Neural cell (in vitro differentiated cells): Measurements from ENCODE around the gene EMC10. TPM values are rescaled to one million over a fixed set of nuclear protein-coding genes. Genes with fewer than 3 reads are reported as not detected.

ENCODE experiments used
- H2AFZ ChIP-seq: fragments of 200-600, 300-800 bp; sonication (generic), shearing (Covaris generic); 2 replicates; pipeline ENCODE4 v1.6.0; 2014; ENCODE audit warnings: low read depth, mild to moderate bottlenecking, antibody characterized with exemption, low read length, moderate library complexity
- H3F3A ChIP-seq: fragments of 200-600 bp; shearing (Covaris generic); 2 replicates; pipeline ENCODE4 v1.6.1; 2016; ENCODE audit warnings: mild to moderate bottlenecking, moderate library complexity, mixed read lengths, antibody characterized with exemption, low read length; ENCODE audit not compliant: insufficient read depth, poor library complexity, severe bottlenecking
- H3K27ac ChIP-seq: fragments of 200-600, 300-800 bp; sonication (generic), shearing (Covaris generic); 2 replicates; pipeline ENCODE4 v1.5.1; 2014; ENCODE audit warnings: mild to moderate bottlenecking, low read length, moderate library complexity
- H3K27me3 ChIP-seq: fragments of 300-800, 200-600 bp; sonication (generic), shearing (Covaris generic); 2 replicates; pipeline ENCODE4 v1.6.0; 2014; ENCODE audit warnings: mild to moderate bottlenecking, low read depth, low read length, moderate library complexity; ENCODE audit not compliant: insufficient read depth
- H3K36me3 ChIP-seq: fragments of 300-800, 200-600 bp; sonication (generic), shearing (Covaris generic); 2 replicates; pipeline ENCODE4 v1.5.1; 2014; ENCODE audit warnings: mild to moderate bottlenecking, antibody characterized with exemption, low read length, moderate library complexity; ENCODE audit not compliant: insufficient read depth
- H3K4me2 ChIP-seq: fragments of 300-800, 200-600 bp; sonication (generic), shearing (Covaris generic); 2 replicates; pipeline ENCODE4 v1.6.0; 2014; ENCODE audit warnings: mild to moderate bottlenecking, low read length
- H3K4me3 ChIP-seq: fragments of 300-800, 200-600 bp; sonication (generic), shearing (Covaris generic); 2 replicates; pipeline ENCODE4 v1.5.1; 2014; ENCODE audit warnings: mild to moderate bottlenecking, low read length, moderate library complexity
- H3K79me2 ChIP-seq: fragments of 200-600 bp; shearing (Covaris generic); replicated peaks from 2 replicates; pipeline ENCODE4 v1.6.0; 2014; ENCODE audit warnings: mild to moderate bottlenecking, low read length, moderate library complexity; ENCODE audit not compliant: insufficient read depth
- H3K9ac ChIP-seq: fragments of 300-800, 200-600 bp; sonication (generic), shearing (Covaris generic); 2 replicates; pipeline ENCODE4 v1.6.1; 2016; ENCODE audit warnings: mild to moderate bottlenecking, low read length, mixed read lengths
- H3K9me2 ChIP-seq: fragments of 200-600 bp; shearing (Covaris generic); 2 replicates; pipeline ENCODE4 v1.6.1; 2016; ENCODE audit warnings: mild to moderate bottlenecking, low read length, mixed read lengths; ENCODE audit not compliant: insufficient read depth
- H3K9me3 ChIP-seq: fragments of 200-600, 300-800 bp; sonication (generic), shearing (Covaris generic); 2 replicates; pipeline ENCODE4 v1.6.1; 2016; ENCODE audit warnings: mild to moderate bottlenecking, mixed run types, low read length, moderate library complexity, mixed read lengths
- H4K20me1 ChIP-seq: fragments of 200-600 bp; shearing (Covaris generic); 2 replicates; pipeline ENCODE4 v1.6.1; 2016; ENCODE audit warnings: mild to moderate bottlenecking, mixed run types; ENCODE audit not compliant: insufficient read depth
- EP300 ChIP-seq: fragments of 450-650 bp; conservative IDR thresholded peaks from 2 replicates; pipeline ENCODE4 v1.6.1; 2014; ENCODE audit warnings: antibody characterized with exemption, mild to moderate bottlenecking, moderate library complexity; ENCODE audit not compliant: poor library complexity, severe bottlenecking
- EZH2 ChIP-seq: fragments of 200-600, 300-800 bp; shearing (Covaris generic), sonication (generic); IDR thresholded peaks from 2 replicates; pipeline ENCODE4 v1.6.1; 2014; ENCODE audit warnings: antibody characterized with exemption, low read length, borderline replicate concordance, mild to moderate bottlenecking; ENCODE audit not compliant: insufficient read depth, poor library complexity, severe bottlenecking
- MXI1 ChIP-seq: fragments of 450-650 bp; conservative IDR thresholded peaks from 2 replicates; pipeline ENCODE4 v1.6.1; 2014; ENCODE audit warnings: antibody characterized with exemption, mild to moderate bottlenecking; ENCODE audit not compliant: poor library complexity, severe bottlenecking
- POLR2AphosphoS5 ChIP-seq: IDR thresholded peaks from 2 replicates; pipeline ENCODE4 v1.6.1; 2012
- RAD21 ChIP-seq: fragments of 450-650 bp; conservative IDR thresholded peaks from 2 replicates; pipeline ENCODE4 v1.6.1; 2014; ENCODE audit warnings: antibody characterized with exemption, mild to moderate bottlenecking, moderate library complexity
- REST ChIP-seq: IDR thresholded peaks from 2 replicates; pipeline ENCODE4 v1.6.1; 2012; ENCODE audit warnings: borderline replicate concordance
- SMC3 ChIP-seq: fragments of 450-650 bp; conservative IDR thresholded peaks from 2 replicates; pipeline ENCODE4 v1.6.1; 2014; ENCODE audit warnings: antibody characterized with exemption, mild to moderate bottlenecking, moderate library complexity; ENCODE audit not compliant: poor library complexity
- TAF1 ChIP-seq: IDR thresholded peaks from 2 replicates; pipeline ENCODE4 v1.6.1; 2012; ENCODE audit warnings: low read depth
- polyA plus RNA-seq: library from polyadenylated mRNA; depleted of rRNA; stranded (reverse); fragments of >200 nt; gene quantifications from 2 replicates; pipeline ENCODE4 v1.2.3, GENCODE V29; 2014
- TF ChIP-seq, protein P1 (sequence below): fragments of 450-650 bp; IDR thresholded peaks from 2 replicates; pipeline ENCODE4 v1.5.1; 2014; ENCODE audit warnings: antibody characterized with exemption, mild to moderate bottlenecking, moderate library complexity; ENCODE audit not compliant: poor library complexity, severe bottlenecking

EMC10 gene
- polyA plus RNA-seq, 1 donor from 2014 or later = 233 TPM

DNA sequence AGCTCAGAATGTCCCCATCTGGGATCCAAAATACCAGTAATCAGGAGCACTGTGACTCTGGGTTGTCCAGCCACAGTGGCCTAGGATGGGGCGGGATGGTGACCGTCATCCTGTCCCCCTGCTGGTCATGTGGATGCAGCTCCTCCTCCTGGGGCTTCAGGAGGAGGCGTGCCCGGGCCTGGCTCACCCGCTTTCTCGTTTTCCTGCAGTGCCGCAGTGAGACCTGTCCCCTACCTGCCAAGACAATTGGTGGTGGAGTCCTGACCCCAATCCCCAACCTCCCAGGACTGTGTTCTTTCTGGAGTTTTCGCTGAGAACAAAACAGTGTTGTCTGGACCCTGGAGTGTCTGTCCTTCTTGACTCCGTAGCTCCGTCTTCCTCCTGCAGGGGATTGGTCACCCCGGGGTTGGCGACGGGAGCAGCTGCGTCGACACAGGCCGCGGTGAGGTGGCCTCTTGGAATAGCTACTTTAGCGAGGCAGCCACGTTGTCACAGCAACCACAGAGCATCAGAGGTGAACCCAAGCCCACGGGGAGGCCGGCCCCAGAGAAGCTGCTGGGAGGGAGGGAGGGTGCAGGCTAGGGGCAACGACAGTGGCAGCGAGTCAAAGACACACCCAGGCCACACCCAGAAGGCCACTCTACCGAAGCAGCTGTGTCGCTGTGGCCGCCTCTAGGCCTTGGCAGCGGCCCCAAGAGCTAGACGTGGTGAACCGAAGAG lies 10.2 kb upstream of the EMC10 start:
- Histone ChIP-seq H2AFZ (no peak overlapping the region), H3F3A (no peaks in the 10 kb centered on the region), H3K4me2 (no peak overlapping the region), H3K9me2 (no peaks in the 10 kb centered on the region), H3K4me3 (no peak overlapping the region), H3K9ac (no peak overlapping the region), H4K20me1 (no peaks in the 10 kb centered on the region), H3K27me3 (no peaks in the 10 kb centered on the region), H3K79me2 (no peaks in the 10 kb centered on the region), H3K27ac (no peak overlapping the region), H3K9me3 (no peaks in the 10 kb centered on the region), H3K36me3 (no peaks in the 10 kb centered on the region)
- TF ChIP-seq, protein P1, sequence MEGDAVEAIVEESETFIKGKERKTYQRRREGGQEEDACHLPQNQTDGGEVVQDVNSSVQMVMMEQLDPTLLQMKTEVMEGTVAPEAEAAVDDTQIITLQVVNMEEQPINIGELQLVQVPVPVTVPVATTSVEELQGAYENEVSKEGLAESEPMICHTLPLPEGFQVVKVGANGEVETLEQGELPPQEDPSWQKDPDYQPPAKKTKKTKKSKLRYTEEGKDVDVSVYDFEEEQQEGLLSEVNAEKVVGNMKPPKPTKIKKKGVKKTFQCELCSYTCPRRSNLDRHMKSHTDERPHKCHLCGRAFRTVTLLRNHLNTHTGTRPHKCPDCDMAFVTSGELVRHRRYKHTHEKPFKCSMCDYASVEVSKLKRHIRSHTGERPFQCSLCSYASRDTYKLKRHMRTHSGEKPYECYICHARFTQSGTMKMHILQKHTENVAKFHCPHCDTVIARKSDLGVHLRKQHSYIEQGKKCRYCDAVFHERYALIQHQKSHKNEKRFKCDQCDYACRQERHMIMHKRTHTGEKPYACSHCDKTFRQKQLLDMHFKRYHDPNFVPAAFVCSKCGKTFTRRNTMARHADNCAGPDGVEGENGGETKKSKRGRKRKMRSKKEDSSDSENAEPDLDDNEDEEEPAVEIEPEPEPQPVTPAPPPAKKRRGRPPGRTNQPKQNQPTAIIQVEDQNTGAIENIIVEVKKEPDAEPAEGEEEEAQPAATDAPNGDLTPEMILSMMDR = no peak

DNA sequence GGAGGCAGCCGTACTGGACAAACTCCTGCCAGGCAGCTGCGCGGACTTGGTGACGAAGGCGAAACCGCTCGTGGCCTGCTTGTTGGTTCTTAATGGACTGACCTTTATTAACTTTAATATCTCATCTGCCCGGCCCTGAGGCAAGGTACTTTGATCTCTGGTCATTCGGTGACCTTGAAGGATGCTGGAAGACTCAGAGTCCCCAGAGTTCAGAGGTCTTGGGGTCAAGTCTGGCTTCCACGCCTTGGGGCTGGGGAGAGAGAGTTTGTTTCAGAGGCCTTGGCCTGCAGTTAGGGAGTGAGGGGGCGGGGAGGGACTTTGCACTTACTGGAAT lies 9.6 kb upstream of the EMC10 start:
- Histone ChIP-seq H2AFZ (no peak overlapping the region), H4K20me1 (no peaks in the 10 kb centered on the region), H3K9ac (no peak overlapping the region), H3K27me3 (no peaks in the 10 kb centered on the region), H3K9me2 (no peaks in the 10 kb centered on the region), H3K79me2 (no peaks in the 10 kb centered on the region), H3K9me3 (no peaks in the 10 kb centered on the region), H3F3A (no peaks in the 10 kb centered on the region), H3K4me2 (no peak overlapping the region), H3K4me3 (no peak overlapping the region), H3K27ac (no peak overlapping the region), H3K36me3 (no peaks in the 10 kb centered on the region)
- TF ChIP-seq MXI1 (no peak), TAF1 (no peak), EZH2 (no peak)

- Histone ChIP-seq H3F3A (no peaks in the 10 kb centered on the region), H3K4me3 (no peak overlapping the region), H3K9me3 (no peaks in the 10 kb centered on the region), H3K4me2 (no peak overlapping the region), H3K9ac (no peak overlapping the region), H3K27me3 (no peaks in the 10 kb centered on the region), H3K9me2 (no peaks in the 10 kb centered on the region), H4K20me1 (no peaks in the 10 kb centered on the region), H3K36me3 (no peaks in the 10 kb centered on the region), H3K79me2 (no peaks in the 10 kb centered on the region), H2AFZ (no peak overlapping the region), H3K27ac (no peak overlapping the region)
- TF ChIP-seq EZH2 (no peak), TAF1 (no peak), POLR2AphosphoS5 (no peak), SMC3 (no peak), REST (no peak), MXI1 (no peak), RAD21 (no peak), EP300 (no peak)
These were observed 8.7 kb upstream of the EMC10 start for GRCh38 chr19:50467566-50467965.
